ENCODE data around the gene CLDN5. TPM values are rescaled to one million over a fixed set of nuclear protein-coding genes. Genes with fewer than 3 reads are reported as not detected.

CLDN5 gene
- total and polyA plus RNA-seq, 2 of the 8 experiments (the other 6 are each of a cell fraction or from before 2014, with no cell fraction given) = 1.2 to 1.6 TPM

GRCh38 chr22:19565382-19566278, 41.4 kb upstream of the CLDN5 start:
- ChIA-PET CTCF (ENCODE audit: partially characterized antibody) (interaction anchor here (0.5 to 2.2 kb wide), 5 partner anchors 11 to 74 kb away, joined by 3 to 9 read pairs (median 5); no protein-coding TSS in a partner anchor), POLR2A (ENCODE audit: partially characterized antibody) (no interaction called here)
- no peak overlapping the region for H2BK12ac ChIP-seq (ENCODE audit: low read depth, low read length)
- no peak overlapping the region for H3K14ac ChIP-seq (ENCODE audit: insufficient read length)
- no peak overlapping the region for H2AFZ ChIP-seq (ENCODE audit: low read length)
- H2BK20ac ChIP-seq (ENCODE audit: low read length) = no peak overlapping the region
- H3K79me2 ChIP-seq (ENCODE audit: control insufficient read depth in 1 of 2, insufficient read depth in 2 of 2, low read length in 2 of 2) = no peaks in the 10 kb centered on the region
- no peaks in the 10 kb centered on the region; a peak in 1 of 7 replicates for H3K4me1 ChIP-seq (replicated peaks in 1 of 4; ENCODE audit: control insufficient read depth in 3 of 4, insufficient read depth in 4 of 4, low read length in 3 of 4)
- H4K8ac ChIP-seq (ENCODE audit: extremely low read depth, insufficient read depth, low read length) = no peak overlapping the region
- H2AK5ac ChIP-seq (ENCODE audit: low read depth, low read length) = no peak overlapping the region
- no peaks in the 10 kb centered on the region; a peak in 2 of 7 replicates for H3K27me3 ChIP-seq (replicated peaks in 1 of 4; ENCODE audit: control insufficient read depth in 3 of 4, extremely low read depth in 1 of 4, insufficient read depth in 3 of 4, low read length in 3 of 4)
- H3K4ac ChIP-seq (replicated peaks; ENCODE audit: insufficient read length, low read depth, low read length) = no peak overlapping the region
- H4K91ac ChIP-seq (replicated peaks; ENCODE audit: insufficient read length, low read length) = no peak overlapping the region
- FAIRE-seq = no peak
- H3K36me3 ChIP-seq (ENCODE audit: control insufficient read depth in 2 of 4, insufficient read depth in 4 of 4, low read length in 3 of 4) = no peaks in the 10 kb centered on the region
- peaks cover 5% of the 10 kb centered on the region; the same call in 1 of the 2 replicates for H3K23me2 ChIP-seq (ENCODE audit: low read depth, low read length)
- H3K4me3 ChIP-seq (ENCODE audit: extremely low read depth in 1 of 4, insufficient read depth in 2 of 4, low read depth in 3 of 4, low read length in 4 of 4) = no peak overlapping the region
- no peak overlapping the region for H2BK15ac ChIP-seq (ENCODE audit: low read length)
- no peaks in the 10 kb centered on the region for H4K20me1 ChIP-seq (replicated peaks in 1 of 2; ENCODE audit: control insufficient read depth in 1 of 2, insufficient read depth in 2 of 2, low read length in 2 of 2)
- no peak overlapping the region for H3K23ac ChIP-seq (ENCODE audit: insufficient read length)
- H3K9ac ChIP-seq (replicated peaks in 1 of 4; ENCODE audit: extremely low read depth in 1 of 4, low read depth in 3 of 4, low read length in 3 of 4) = no peak overlapping the region
- no peak overlapping the region for H3K27ac ChIP-seq (ENCODE audit: low read depth, low read length)
- no peaks in the 10 kb centered on the region for H3K9me3 ChIP-seq (ENCODE audit: insufficient read depth in 2 of 2, low read depth in 1 of 2, low read length in 1 of 2)
- H2BK120ac ChIP-seq (replicated peaks; ENCODE audit: low read depth, low read length) = no peak overlapping the region
- no peaks in the 10 kb centered on the region for H3K79me1 ChIP-seq (ENCODE audit: low read depth, low read length)
- 94% methylated on average over 11 of the region's 11 CpGs; no CpG with 5 or more reads in 1 of the 2 experiments for WGBS, 2 experiments (ENCODE audit: extremely low coverage in 1 of 2, insufficient coverage in 1 of 2, insufficient read length in 1 of 2, insufficient replicate concordance in 2 of 2, low coverage in 1 of 2, low lambda C conversion rate in 2 of 2, missing lambda C conversion rate in 1 of 2)
- no peak overlapping the region for H3K18ac ChIP-seq (ENCODE audit: extremely low read depth, low read length)
- no peak for DNase-seq (ENCODE audit: low read depth in 1 of 2, low spot score in 2 of 2)
- no peak overlapping the region for H3K56ac ChIP-seq (replicated peaks; ENCODE audit: insufficient read length, low read depth, low read length)
- H2BK5ac ChIP-seq (ENCODE audit: low read depth, low read length) = no peak overlapping the region
- no peak overlapping the region for H3K4me2 ChIP-seq (ENCODE audit: insufficient read depth in 1 of 2, low read depth in 2 of 2, low read length in 2 of 2)
- H4K5ac ChIP-seq (ENCODE audit: insufficient read length, low read depth, low read length) = no peak overlapping the region
- TF ChIP-seq POU5F1 (IDR thresholded peaks at IDR 0.05; ENCODE audit: low read depth, low read length) (no peak), ASH2L (IDR thresholded peaks at IDR 0.05; ENCODE audit: low read length) (no peak), BCL11A (IDR thresholded peaks at IDR 0.05; ENCODE audit: low read depth in 2 of 2, low read length in 2 of 2) (no peak), HDAC2 (IDR thresholded peaks at IDR 0.05; ENCODE audit: borderline replicate concordance in 1 of 2, low read depth in 2 of 2, low read length in 2 of 2) (no peak), CREB1 (IDR thresholded peaks at IDR 0.05) (no peak), BRCA1 (IDR thresholded peaks at IDR 0.05; ENCODE audit: low read depth, low read length) (no peak), USF2 (IDR thresholded peaks at IDR 0.05; ENCODE audit: low read length) (no peak), SUZ12 (IDR thresholded peaks at IDR 0.05; ENCODE audit: low read length) (no peak), YY1 (IDR thresholded peaks at IDR 0.05; ENCODE audit: low read depth, low read length) (no peak), SP4 (IDR thresholded peaks at IDR 0.05; ENCODE audit: low read length) (no peak), ATF3 (IDR thresholded peaks at IDR 0.05; ENCODE audit: insufficient read depth, low read depth, low read length) (no peak)

Measured in H1 (cell line).